IPS-18c (cell line): ENCODE measurements around the gene KIF4B.
"Not testable (repeated sequence)": the region's sequence is repeated elsewhere in the genome, so short reads cannot be mapped to it uniquely, and the experiment has no call there.

Source experiments
- H3K4me3 ChIP-seq: 2 replicates; pipeline ENCODE4 v1.7.0; 2013; ENCODE audit warnings: low read depth, mild to moderate bottlenecking, low read length, moderate library complexity; ENCODE audit not compliant: insufficient read depth
- H3K9me3 ChIP-seq: one replicate; pipeline ENCODE4 v1.6.1; 2013; ENCODE audit warnings: mild to moderate bottlenecking, low read length, moderate library complexity; ENCODE audit not compliant: control insufficient read depth, insufficient read depth

KIF4B gene, protein sequence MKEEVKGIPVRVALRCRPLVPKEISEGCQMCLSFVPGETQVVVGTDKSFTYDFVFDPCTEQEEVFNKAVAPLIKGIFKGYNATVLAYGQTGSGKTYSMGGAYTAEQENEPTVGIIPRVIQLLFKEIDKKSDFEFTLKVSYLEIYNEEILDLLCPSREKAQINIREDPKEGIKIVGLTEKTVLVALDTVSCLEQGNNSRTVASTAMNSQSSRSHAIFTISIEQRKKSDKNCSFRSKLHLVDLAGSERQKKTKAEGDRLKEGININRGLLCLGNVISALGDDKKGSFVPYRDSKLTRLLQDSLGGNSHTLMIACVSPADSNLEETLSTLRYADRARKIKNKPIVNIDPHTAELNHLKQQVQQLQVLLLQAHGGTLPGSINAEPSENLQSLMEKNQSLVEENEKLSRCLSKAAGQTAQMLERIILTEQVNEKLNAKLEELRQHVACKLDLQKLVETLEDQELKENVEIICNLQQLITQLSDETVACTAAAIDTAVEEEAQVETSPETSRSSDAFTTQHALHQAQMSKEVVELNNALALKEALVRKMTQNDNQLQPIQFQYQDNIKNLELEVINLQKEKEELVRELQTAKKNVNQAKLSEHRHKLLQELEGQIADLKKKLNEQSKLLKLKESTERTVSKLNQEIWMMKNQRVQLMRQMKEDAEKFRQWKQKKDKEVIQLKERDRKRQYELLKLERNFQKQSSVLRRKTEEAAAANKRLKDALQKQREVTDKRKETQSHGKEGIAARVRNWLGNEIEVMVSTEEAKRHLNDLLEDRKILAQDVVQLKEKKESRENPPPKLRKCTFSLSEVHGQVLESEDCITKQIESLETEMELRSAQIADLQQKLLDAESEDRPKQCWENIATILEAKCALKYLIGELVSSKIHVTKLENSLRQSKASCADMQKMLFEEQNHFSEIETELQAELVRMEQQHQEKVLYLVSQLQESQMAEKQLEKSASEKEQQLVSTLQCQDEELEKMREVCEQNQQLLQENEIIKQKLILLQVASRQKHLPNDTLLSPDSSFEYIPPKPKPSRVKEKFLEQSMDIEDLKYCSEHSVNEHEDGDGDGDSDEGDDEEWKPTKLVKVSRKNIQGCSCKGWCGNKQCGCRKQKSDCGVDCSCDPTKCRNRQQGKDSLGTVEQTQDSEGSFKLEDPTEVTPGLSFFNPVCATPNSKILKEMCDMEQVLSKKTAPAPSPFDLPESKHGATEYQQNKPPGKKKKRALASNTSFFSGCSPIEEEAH

DNA sequence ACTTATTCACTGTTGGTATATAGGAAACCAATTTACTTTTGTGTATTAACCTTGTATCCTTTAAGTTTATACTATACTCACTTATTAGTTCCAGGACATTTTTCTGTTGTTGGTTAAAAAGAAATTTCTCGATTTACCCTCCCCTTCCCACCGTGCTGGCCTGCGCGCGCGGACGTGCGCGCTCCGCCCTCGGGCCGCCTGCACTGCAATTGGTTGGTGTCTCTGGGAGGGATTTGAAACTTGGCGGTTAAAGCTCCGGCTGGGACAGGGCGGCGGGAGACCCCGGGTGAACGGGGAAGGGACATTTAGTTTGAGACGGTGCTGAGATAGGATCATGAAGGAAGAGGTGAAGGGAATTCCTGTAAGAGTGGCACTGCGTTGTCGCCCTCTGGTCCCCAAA, at the start of gene KIF4B:
TSS of gene KIF4B (plus strand) at position 230 of the 400 bp plus-strand sequence. CDS start at position 335, 105 bp downstream.
- Histone ChIP-seq H3K9me3 (peaks cover 2% of the 10 kb centered on the region), H3K4me3 (no peak within 1 kb of the TSS)

DNA sequence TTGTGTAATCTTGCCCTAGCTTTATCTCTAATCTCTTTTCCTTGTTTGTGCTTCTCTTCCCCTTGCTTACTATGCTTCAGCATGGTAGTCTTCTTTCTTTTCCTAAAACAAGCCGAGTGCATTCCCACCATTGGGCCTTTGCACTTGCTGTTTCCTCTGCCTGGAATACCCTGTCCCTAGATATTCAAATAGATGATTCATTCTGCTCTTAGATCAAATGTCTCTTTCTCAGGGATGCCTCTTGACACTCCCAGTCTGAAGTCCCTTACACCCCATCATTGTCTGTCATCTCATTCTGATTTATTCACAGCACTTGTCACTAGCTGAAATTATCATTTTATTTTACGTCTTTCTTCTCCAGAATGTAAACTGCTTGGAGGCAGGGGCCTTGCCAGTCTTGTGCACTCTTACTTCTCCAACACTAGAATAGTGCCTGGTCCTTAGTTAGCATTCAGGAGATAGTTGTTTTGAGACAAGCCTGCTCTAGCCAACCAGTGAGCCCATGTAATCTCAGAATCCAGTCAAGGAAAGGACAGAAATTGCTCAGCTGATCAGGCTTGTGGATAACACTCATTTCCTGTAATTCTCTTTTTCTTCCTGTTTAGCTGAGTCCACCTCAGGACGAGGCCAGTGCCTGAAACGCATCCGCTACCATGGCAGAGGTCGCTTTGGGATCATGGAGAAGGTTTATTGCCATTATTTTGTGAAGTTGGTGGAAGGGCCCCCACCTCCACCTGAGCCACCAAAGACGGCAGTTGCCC, 47.3 kb upstream of the KIF4B start:
- Histone ChIP-seq H3K9me3 (no peaks in the 10 kb centered on the region), H3K4me3 (no peak overlapping the region)

DNA sequence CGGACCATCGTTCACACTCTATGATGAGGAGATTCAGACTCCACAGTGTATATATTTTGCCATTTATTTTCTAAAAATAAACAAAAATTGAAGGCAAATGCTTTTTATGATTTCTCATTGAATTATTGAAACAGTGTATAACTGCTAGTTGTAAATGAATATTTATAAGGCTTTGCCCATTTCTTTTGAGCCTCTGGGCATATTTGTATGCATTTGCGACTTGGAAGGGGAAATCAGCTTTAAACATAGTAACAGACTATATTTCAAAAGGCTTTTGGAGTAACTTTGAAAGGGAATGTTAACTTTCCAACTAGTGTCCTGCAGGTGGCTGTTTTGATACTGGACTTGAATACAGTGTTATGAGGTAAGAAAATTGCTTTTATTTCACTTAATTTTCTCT, 46.7 kb upstream of the KIF4B start:
- Histone ChIP-seq H3K4me3 (no peak overlapping the region), H3K9me3 (no peaks in the 10 kb centered on the region)

DNA sequence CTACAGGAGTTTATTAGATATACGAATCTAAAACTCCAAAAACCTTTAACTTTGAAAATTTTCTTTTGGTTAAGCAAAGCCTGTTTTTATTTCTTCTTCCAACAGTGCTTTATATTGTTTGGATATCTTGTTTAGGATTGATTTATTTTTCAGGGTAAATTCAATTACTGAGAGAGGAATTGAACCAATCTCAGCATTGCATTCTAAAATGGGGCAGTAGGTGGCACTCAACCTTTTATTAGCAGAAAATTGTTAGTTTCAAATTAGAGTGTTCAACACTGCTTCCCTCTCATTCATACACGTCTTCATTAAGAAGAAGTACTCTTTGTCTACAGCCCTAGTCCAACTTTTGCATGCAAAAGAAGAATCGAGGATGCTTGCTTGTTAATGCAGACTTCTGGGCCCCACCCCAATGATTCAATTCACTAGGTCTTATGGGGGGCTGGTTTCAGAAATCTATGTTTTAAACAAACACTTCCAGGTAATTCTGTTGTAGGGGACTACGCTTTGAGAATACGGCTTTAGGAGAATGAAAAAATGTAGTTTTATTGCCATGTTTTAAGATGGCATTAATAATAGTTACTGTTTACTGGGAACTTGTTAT, 46.0 kb upstream of the KIF4B start:
- Histone ChIP-seq H3K4me3 (no peak overlapping the region), H3K9me3 (no peaks in the 10 kb centered on the region)

DNA sequence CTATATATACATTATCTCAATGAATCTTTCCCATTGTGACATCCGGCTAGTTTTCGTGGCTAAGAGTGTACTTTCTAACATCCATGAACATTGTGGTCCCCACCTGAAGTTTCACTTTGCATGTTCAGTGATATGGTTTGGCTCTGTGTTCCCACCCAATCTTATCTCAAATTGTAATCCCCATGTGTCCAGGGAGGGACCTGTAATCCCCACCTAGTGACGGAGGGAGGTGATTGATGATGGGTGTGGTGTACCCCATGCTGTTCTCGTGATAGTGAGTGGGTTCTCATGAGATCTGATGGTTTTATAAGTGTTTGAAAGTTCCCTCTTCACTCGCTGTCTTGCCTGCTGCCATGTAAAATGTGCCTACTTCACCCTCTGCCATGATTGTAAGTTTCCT, 44.6 kb upstream of the KIF4B start:
- no peak overlapping the region for H3K4me3 ChIP-seq
- no peaks in the 10 kb centered on the region for H3K9me3 ChIP-seq

DNA sequence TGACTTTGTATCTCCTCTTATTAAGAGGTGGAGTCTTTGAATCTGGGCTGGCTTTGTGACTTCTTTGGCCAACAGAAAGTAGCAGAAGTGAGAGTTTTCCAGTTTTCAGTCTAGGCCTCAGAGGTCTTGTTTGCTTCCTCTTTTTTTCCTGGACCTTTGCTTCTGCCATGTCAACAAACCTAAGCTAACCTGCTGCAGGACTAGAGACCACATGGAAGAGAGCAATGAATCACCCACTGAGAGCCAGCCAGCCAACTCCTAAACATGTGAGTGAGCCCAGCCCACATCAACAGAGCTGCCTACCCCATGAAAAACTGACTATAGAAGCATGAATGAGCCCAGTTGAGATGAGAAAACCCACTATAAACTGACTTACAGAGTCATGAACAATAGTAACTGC, 42.8 kb upstream of the KIF4B start:
- Histone ChIP-seq H3K4me3 (no peak overlapping the region), H3K9me3 (no peaks in the 10 kb centered on the region)

DNA sequence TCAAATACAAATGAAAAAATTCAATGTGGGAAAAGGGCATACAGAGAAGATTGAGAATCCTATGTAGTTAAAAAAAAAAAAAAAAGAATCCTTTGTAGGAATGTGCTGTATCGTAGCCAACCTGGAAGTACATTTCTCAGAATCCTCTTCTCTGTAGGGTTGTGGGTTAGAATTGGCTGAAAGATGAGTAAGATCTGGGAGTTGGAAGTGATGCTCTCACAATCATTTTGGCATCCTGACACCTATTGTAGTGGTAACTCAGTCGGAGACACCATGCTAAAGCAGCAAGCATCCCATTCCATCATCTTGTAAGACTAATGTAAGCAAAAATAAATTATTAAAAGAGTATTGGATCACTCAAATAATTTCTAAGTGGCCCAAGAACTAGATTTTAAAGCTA, 42.1 kb upstream of the KIF4B start:
- Histone ChIP-seq H3K4me3 (no peak overlapping the region), H3K9me3 (no peaks in the 10 kb centered on the region)

DNA sequence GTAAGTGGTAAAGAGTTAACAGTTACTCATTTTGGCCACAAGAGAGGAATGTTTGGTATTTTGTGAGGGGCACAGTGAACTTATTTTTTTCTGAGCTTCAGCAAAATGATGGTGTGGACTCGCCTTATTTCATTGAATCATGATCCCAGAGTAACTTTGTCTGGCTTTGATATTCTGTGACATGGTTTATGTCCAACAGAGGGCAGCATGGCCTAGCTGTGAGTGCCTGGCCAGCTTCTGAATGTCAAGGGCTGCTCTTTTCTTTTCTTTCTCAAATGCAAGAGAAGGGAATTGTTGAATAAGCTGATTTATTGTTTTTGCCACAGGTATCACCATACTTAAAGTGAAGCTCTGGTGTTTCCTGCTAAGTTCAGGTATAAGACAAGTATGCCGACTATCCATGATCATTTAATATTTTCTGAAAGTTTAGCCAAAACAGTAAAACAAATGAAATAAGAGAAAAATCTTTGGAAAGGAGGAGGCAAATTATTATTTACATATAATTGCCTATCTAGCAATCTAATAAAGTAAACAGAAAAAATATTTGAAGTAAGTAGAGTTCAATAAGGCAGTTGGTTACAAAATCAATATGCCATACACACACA, 41.0 kb upstream of the KIF4B start:
- no peak overlapping the region for H3K4me3 ChIP-seq
- no peaks in the 10 kb centered on the region for H3K9me3 ChIP-seq

DNA sequence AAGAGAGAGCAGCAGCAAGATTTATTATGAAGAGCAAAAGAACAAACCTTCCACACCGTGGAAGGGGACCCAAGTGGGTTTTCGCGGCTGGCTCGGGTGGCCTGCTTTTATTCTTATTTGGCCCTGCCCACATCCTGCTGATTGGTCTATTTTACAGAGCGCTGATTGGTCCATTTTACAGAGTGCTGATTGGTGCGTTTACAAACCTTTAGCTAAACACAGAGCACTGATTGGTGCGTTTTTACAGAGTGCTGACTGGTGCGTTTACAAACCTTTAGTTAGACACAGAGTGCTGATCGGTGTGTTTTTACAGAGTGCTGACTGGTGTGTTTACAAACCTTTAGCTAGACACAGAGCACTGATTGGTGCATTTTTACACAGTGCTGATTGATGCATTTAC, 37.5 kb upstream of the KIF4B start:
- not testable (repeated sequence) for H3K9me3 ChIP-seq, H3K4me3 ChIP-seq

DNA sequence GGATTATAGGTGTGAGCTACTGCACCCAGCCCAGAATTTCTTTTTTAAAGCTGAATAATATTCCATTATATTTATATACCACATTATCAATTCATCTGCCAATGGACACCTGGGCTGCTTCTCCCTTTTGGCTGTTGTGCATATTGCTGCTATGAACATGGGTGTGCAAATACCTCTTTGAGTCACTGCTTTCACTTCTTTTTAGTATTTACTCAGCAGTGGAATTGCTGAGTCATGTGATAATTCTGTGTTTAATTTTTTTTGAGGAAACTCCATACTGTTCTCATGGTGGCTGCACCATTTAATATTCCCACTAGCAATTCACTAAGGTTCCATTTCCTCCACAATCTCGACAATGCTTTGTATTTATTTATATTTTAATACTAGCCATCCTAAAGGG, 36.1 kb upstream of the KIF4B start:
- H3K4me3 ChIP-seq, result no peak overlapping the region
- H3K9me3 ChIP-seq, result peaks cover 2% of the 10 kb centered on the region

DNA sequence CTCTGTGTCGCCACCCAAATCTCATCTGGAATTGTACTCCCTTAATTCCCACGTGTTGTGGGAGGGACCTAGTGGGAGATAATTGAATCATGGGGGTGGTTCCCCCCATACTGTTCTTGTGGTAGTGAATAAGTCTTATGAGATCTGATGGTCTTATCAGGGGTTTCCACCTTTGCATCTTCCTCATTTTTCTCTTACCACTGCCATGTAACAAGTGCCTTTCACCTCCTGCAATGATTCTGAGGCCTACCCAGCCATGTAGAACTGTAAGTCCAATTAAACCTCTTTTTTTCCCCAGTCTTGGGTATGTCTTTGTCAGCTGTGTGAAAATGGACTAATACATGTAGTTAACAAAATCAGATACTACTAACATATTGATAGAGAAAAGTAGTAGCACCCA, 35.3 kb upstream of the KIF4B start:
- not testable (repeated sequence) for H3K4me3 ChIP-seq, H3K9me3 ChIP-seq

DNA sequence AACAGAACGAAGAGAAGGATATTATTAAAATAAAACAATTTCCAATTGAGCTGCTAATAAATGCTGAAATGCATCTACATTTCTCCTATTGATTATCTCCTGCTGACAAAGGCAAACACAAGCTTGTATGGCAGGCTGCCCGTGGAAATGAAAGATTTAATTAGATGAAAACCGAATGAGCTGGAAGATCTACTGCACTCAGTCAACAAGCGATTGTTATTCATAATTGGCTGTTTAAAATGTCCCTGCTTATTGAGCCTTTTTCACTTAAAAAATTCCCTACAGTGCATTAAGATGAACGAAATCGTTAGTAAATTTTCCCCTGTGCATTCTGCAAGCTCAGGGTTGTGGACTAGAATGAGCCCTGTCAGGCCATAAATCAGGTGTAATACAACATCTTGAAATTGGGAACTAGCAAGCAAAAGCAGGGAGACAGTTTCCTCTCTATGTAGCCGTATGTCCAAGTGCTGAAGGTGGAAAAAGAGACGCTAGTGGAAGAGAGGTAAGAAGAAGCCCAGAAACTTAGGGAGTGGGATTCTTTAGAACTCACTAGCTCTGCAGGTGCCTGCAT, 28.5 kb upstream of the KIF4B start:
- Histone ChIP-seq H3K9me3 (peaks cover 2% of the 10 kb centered on the region), H3K4me3 (no peak overlapping the region)

DNA sequence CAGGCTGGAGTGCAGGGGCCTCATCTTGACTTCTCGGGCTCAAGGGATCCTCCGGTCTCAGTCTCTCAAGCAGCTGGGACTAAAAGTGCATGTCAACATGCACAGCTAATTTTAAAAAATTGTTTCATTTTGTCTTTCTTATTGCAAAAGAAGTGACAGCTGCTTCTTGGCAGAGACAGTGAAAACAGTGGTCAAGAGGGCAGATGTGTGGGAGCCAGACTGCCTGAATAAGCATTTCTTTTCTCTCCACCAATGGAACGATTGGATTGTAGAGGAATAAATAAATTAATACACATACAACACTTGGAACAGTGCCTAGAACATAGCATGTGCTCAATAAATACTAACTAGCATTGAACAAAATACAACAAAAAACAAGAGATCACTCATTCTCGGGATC, 27.4 kb upstream of the KIF4B start:
- no peak overlapping the region for H3K4me3 ChIP-seq
- H3K9me3 ChIP-seq, result peaks cover 4% of the 10 kb centered on the region

DNA sequence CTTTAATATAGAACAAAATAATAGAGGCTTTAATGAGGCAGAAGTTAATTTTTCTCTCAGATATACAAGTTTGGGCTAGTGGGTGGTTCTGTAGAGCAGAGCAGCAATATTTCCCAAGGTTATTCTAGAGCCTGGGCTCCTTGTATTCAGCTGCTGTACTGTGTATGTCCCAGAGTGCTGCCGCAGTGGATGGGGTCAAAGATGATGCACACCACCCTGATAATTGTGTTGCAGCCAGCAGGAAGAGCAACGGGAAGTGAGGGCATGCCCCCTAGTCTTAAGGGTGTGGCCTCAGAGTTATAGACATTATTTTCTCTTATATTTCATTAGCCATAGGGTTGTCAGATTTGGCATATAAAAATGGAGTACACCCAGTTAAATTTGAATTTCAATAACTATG, 23.9 kb upstream of the KIF4B start:
- Histone ChIP-seq H3K4me3 (no peak overlapping the region), H3K9me3 (peaks cover 2% of the 10 kb centered on the region)

DNA sequence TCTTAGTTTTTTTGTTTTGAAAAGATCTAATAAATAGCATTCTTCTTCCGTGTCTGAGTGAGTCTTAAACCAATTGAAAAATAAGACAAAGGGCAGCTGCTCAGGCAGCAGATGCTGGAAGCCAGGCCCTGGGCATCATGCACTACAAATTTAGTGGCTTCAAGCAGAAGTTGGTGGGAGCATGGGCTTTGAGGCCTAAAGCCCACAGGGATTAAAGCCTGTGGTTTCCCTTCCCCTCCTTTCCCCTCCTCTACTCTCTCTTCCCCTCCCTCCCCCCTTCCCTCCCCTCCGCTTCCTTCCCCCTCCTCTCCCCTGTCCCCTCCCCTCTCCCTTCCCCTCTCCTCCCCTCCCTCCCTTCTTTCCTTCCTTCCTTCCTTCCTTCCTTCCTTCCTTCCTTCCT, 20.1 kb upstream of the KIF4B start:
- Histone ChIP-seq H3K9me3 (peaks cover 2% of the 10 kb centered on the region), H3K4me3 (no peak overlapping the region)

DNA sequence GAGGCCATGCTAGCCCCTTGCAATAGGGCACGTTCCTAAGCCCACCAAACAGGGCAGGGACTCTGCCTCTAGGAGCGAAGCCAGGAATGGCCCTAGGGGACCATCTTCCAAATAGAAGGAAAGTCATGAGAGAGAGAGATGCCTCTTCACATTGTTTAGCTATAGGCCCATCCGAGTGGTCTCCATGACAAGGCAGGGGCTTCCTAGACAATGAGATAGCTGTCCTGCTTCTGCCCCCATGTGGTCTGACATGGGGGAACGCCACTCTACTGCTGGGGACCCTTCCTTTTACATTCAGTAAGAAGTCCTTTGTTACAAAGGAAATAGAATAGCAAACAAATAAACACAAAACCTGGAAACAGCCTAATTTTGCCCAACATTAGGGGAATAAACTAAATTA, 17.9 kb upstream of the KIF4B start:
- no peak overlapping the region for H3K4me3 ChIP-seq
- H3K9me3 ChIP-seq, result no peaks in the 10 kb centered on the region
